C4-2B (cell line): ENCODE results near the gene IGF2R.

ENCODE experiments used
- H3K27ac ChIP-seq: fragments of 450-650 bp; 2 replicates; pipeline ENCODE4 v1.5.1; 2017
- CTCF ChIP-seq: fragments of 450-650 bp; conservative IDR thresholded peaks from 2 replicates; pipeline ENCODE4 v1.5.1; 2017; ENCODE audit warnings: mild to moderate bottlenecking
- ZFX ChIP-seq: fragments of 450-650 bp; IDR thresholded peaks from 2 replicates; pipeline ENCODE4 v1.6.1; 2017

Gene IGF2R

DNA sequence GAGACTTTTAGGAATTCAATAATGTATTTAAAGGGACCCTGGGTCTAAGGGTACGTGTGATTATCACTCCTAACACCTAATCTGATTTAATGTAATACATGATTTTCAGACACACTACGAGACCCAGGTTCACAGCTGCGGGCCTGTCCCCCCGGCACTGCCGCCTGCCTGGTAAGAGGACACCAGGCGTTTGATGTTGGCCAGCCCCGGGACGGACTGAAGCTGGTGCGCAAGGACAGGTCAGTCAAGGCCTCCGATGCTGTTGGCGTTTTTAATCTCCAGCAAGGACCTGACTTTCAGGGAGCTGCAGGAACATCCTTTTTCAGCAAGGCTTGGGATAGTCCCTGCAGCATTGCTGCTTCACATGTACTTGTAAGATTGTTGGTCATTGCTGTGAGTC, 58.2 kb downstream of the IGF2R start:
- TF ChIP-seq ZFX (no peak), CTCF (no peak)
- no peak overlapping the region for H3K27ac ChIP-seq

GRCh38 chr6:160027931-160028330, 59.0 kb downstream of the IGF2R start:
- no peak for TF ChIP-seq ZFX
- no peak for TF ChIP-seq CTCF
- no peak overlapping the region for H3K27ac ChIP-seq

- TF ChIP-seq ZFX (no peak), CTCF (no peak)
- H3K27ac ChIP-seq = no peak overlapping the region
Measured at GRCh38 chr6:160028487-160029275, 59.8 kb downstream of the IGF2R start.

DNA sequence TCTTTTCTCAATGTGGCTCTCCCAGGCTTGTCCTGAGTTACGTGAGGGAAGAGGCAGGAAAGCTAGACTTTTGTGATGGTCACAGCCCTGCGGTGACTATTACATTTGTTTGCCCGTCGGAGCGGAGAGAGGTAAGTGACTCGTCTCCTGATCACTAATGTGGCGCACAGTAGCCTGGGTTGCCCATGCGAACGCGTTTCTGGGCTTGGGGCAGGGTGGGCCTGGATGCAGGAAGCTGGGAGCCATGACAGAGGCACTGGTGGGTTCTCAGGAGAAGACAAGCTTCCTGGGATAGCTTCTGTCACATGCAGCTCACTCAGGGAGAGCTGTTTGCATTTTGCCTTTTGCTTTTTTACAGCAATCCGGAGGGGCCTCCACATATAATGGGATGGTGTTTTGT, 60.6 kb downstream of the IGF2R start:
- H3K27ac ChIP-seq = no peak overlapping the region
- no peak for TF ChIP-seq ZFX
- TF ChIP-seq CTCF = no peak

- no peak overlapping the region for H3K27ac ChIP-seq
- TF ChIP-seq ZFX = no peak
- no peak for TF ChIP-seq CTCF
Measured at GRCh38 chr6:160030103-160030502, 61.2 kb downstream of the IGF2R start.

DNA sequence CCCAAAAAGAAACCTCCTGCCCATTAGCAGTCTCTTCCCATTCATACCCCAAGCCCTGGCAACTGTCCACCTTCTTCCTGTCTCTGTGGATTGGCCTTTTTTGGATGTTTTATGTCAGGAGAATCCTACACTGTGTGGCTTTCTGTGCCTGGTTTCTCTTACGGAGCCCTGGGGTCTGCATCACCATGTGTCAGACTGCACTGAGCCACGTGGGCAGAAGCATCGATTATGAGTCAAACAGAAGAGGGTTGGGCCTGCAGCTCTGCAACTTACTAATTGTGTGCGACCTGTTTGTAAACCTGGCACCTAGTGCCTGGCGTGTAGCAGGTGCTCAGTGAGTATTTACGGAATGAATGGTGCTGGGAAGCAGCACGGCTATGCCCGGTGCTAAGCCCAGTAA, 62.6 kb downstream of the IGF2R start:
- H3K27ac ChIP-seq = no peak overlapping the region
- TF ChIP-seq ZFX (no peak), CTCF (no peak)

- H3K27ac ChIP-seq = no peak overlapping the region
- no peak for TF ChIP-seq CTCF
Measured at GRCh38 chr6:160031871-160032270, 63.0 kb downstream of the IGF2R start.
